Suprapubic skin (tissue), 4 donors: ENCODE results near the gene GORAB.

Experiments used
- POLR2A ChIP-seq, 2 donors: fragments of 450-650 bp; IDR thresholded peaks; one replicate each; pipeline ENCODE4 v1.6.1; 2017; ENCODE audit warnings: antibody characterized with exemption in 2 of 2, mild to moderate bottlenecking in 2 of 2, moderate library complexity in 2 of 2
- POLR2AphosphoS5 ChIP-seq, 3 donors: sonication (generic); formaldehyde crosslinking; IDR thresholded peaks; one replicate each; pipeline ENCODE4 v1.6.1; 2017; ENCODE audit warnings: antibody characterized with exemption in 3 of 3
- TF ChIP-seq, protein P1 (sequence below), 2 donors: fragments of 200-600 bp in 1 of 2; fragments of 450-650 bp in 1 of 2; sonication (generic) in 1 of 2; IDR thresholded peaks; one replicate each; pipeline ENCODE4 v1.5.1; 2016 to 2019; ENCODE audit warnings: antibody characterized with exemption in 2 of 2, mild to moderate bottlenecking in 1 of 2, moderate library complexity in 1 of 2

DNA sequence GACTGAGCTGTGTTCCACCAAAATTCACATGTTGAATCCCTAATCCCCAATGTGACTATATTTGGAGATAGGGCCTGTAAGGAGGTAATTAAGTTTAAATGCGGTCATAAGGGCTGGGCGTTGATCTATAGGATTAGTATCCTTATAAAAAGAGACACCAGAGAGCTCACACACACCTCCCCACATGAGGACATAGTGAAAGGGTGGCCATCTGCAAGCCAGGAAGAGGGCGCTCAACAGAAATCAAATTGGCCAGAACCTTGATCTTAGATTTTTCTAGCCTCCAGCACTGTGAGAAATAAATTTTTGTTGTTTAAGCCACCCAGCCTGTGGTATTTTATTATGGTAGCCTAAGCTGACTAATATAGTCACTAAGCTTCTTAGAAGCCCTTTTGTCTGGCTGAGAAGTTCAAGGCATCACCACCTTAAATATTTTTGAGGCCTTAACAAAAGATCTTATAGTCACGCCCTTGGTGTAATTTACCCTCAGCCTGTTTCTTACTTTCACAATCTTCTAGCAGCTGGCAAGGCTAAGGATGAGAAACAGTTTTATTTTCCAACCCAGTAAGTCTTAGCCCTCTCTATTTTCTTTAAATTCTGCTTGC, 28.8 kb downstream of the GORAB start:
- TF ChIP-seq, protein P1, sequence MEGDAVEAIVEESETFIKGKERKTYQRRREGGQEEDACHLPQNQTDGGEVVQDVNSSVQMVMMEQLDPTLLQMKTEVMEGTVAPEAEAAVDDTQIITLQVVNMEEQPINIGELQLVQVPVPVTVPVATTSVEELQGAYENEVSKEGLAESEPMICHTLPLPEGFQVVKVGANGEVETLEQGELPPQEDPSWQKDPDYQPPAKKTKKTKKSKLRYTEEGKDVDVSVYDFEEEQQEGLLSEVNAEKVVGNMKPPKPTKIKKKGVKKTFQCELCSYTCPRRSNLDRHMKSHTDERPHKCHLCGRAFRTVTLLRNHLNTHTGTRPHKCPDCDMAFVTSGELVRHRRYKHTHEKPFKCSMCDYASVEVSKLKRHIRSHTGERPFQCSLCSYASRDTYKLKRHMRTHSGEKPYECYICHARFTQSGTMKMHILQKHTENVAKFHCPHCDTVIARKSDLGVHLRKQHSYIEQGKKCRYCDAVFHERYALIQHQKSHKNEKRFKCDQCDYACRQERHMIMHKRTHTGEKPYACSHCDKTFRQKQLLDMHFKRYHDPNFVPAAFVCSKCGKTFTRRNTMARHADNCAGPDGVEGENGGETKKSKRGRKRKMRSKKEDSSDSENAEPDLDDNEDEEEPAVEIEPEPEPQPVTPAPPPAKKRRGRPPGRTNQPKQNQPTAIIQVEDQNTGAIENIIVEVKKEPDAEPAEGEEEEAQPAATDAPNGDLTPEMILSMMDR (IDR thresholded peaks at IDR 0.05) = no peak
- no peak for TF ChIP-seq POLR2A (IDR thresholded peaks at IDR 0.05)
- no peak for TF ChIP-seq POLR2AphosphoS5 (IDR thresholded peaks at IDR 0.05)
